GM23338 (cell line): ENCODE data around the gene RASA3. TPM values are rescaled to one million over a fixed set of nuclear protein-coding genes. Genes with fewer than 3 reads are reported as not detected.

ENCODE experiments used
- ATAC-seq: fragments of 200-7000 bp; cut with Tn5 transposase; 3 replicates; pipeline ENCODE4 v1.9.1; 2020
- DNase-seq: peaks from one replicate; pipeline ENCODE4 v3.0.0-alpha.2; 2015; ENCODE audit warnings: low spot score
- H2AFZ ChIP-seq: fragments of 200-600 bp; sonication (generic); 2 replicates; pipeline ENCODE4 v1.8.0; 2016; ENCODE audit warnings: antibody characterized with exemption, mild to moderate bottlenecking, moderate library complexity
- H3F3A ChIP-seq: fragments of 200-600 bp; sonication (generic); replicated peaks from 2 replicates; pipeline ENCODE4 v1.8.0; 2017; ENCODE audit warnings: antibody characterized with exemption, mixed run types, low read depth
- H3K27ac ChIP-seq: fragments of 200-600 bp; sonication (generic); 2 replicates; pipeline ENCODE4 v1.6.1; 2016; ENCODE audit warnings: low read depth
- H3K27me3 ChIP-seq: fragments of 200-600 bp; sonication (generic); 2 replicates; pipeline ENCODE4 v1.8.0; 2016; ENCODE audit warnings: mild to moderate bottlenecking, mixed run types, moderate library complexity; ENCODE audit not compliant: insufficient read depth
- H3K36me3 ChIP-seq: fragments of 200-600 bp; sonication (generic); 2 replicates; pipeline ENCODE4 v1.8.0; 2016; ENCODE audit warnings: mild to moderate bottlenecking; ENCODE audit not compliant: insufficient read depth
- H3K4me1 ChIP-seq: fragments of 200-600 bp; sonication (generic); 2 replicates; pipeline ENCODE4 v1.8.0; 2016; ENCODE audit warnings: mild to moderate bottlenecking, moderate library complexity; ENCODE audit not compliant: insufficient read depth
- H3K4me2 ChIP-seq: fragments of 200-600 bp; sonication (generic); 2 replicates; pipeline ENCODE4 v1.7.1; 2017; ENCODE audit warnings: mixed run types
- H3K4me3 ChIP-seq: fragments of 200-600 bp; sonication (generic); 2 replicates; pipeline ENCODE4 v1.6.1; 2016; ENCODE audit warnings: mixed run types
- H3K79me2 ChIP-seq: fragments of 200-600 bp; sonication (generic); replicated peaks from 2 replicates; pipeline ENCODE4 v1.8.0; 2017; ENCODE audit warnings: mild to moderate bottlenecking; ENCODE audit not compliant: insufficient read depth
- H3K9me2 ChIP-seq: fragments of 200-600 bp; sonication (generic); 2 replicates; pipeline ENCODE4 v1.8.0; 2017; ENCODE audit not compliant: insufficient read depth
- H4K20me1 ChIP-seq: fragments of 200-600 bp; sonication (generic); replicated peaks from 2 replicates; pipeline ENCODE4 v1.8.0; 2017; ENCODE audit warnings: mild to moderate bottlenecking; ENCODE audit not compliant: insufficient read depth
- H3K27ac Mint-ChIP-seq: 2 replicates; pipeline ENCODE4 v1.8.0; 2020; ENCODE audit warnings: inconsistent platforms, mild to moderate bottlenecking, moderate library complexity, mixed read lengths
- H3K27me3 Mint-ChIP-seq: 3 replicates; pipeline ENCODE4 v1.8.0; 2022; ENCODE audit warnings: low read depth, mild to moderate bottlenecking, moderate library complexity, mixed read lengths, inconsistent platforms; ENCODE audit not compliant: insufficient read depth, poor library complexity
- H3K36me3 Mint-ChIP-seq: 3 replicates; pipeline ENCODE4 v1.8.0; 2021; ENCODE audit warnings: low read depth, mild to moderate bottlenecking, inconsistent platforms, moderate library complexity, mixed read lengths
- H3K4me1 Mint-ChIP-seq: 3 replicates; pipeline ENCODE4 v1.8.0; 2020; ENCODE audit warnings: mild to moderate bottlenecking, inconsistent platforms, mixed read lengths
- H3K4me3 Mint-ChIP-seq: 3 replicates; pipeline ENCODE4 v1.8.0; 2021; ENCODE audit warnings: moderate library complexity, mild to moderate bottlenecking, inconsistent platforms, mixed read lengths
- H3K9me3 Mint-ChIP-seq: 3 replicates; pipeline ENCODE4 v1.8.0; 2020; ENCODE audit warnings: moderate library complexity, mild to moderate bottlenecking, inconsistent platforms, mixed read lengths
- CREB1 ChIP-seq: fragments of 250-450 bp; sonication (Bioruptor Pico); IDR thresholded peaks from 2 replicates; pipeline ENCODE4 v1.5.0; 2020; ENCODE audit warnings: low read depth, mild to moderate bottlenecking, moderate library complexity
- EZH2 ChIP-seq: fragments of 200-600 bp; sonication (generic); IDR thresholded peaks from one replicate; pipeline ENCODE4 v1.8.0; 2017; ENCODE audit warnings: antibody characterized with exemption, mild to moderate bottlenecking, low read depth; ENCODE audit not compliant: unreplicated experiment
- EZH2phosphoT487 ChIP-seq: fragments of 200-600 bp; sonication (generic); IDR thresholded peaks from one replicate; pipeline ENCODE4 v1.8.1; 2018; ENCODE audit warnings: antibody characterized with exemption; ENCODE audit not compliant: unreplicated experiment
- JUNB ChIP-seq: IDR thresholded peaks from one replicate; pipeline ENCODE4 v1.6.1; 2016; ENCODE audit warnings: antibody characterized with exemption; ENCODE audit not compliant: unreplicated experiment
- NANOG ChIP-seq: IDR thresholded peaks from 2 replicates; pipeline ENCODE4 v1.6.1; 2016; ENCODE audit warnings: antibody characterized with exemption, borderline replicate concordance
- POLR2AphosphoS5 ChIP-seq: IDR thresholded peaks from 2 replicates; pipeline ENCODE4 v1.6.1; 2016; ENCODE audit warnings: antibody characterized with exemption, low read depth
- STAT1 ChIP-seq: IDR thresholded peaks from one replicate; pipeline ENCODE4 v1.6.1; 2016; ENCODE audit warnings: antibody characterized with exemption; ENCODE audit not compliant: unreplicated experiment
- ZNF114 ChIP-seq: fragments of 250-450 bp; sonication (Bioruptor Pico); IDR thresholded peaks from 2 replicates; pipeline ENCODE4 v1.5.0; 2020; ENCODE audit warnings: mild to moderate bottlenecking, moderate library complexity
- ZNF331 ChIP-seq: fragments of 250-450 bp; sonication (Bioruptor Pico); IDR thresholded peaks from 2 replicates; pipeline ENCODE4 v1.5.0; 2020; ENCODE audit warnings: low read depth, mild to moderate bottlenecking, moderate library complexity
- polyA plus RNA-seq: library from polyadenylated mRNA; unstranded; fragments of >200 nt; fragmentation: Nextera tagmentation; extraction: Ambion mirVana; gene quantifications from 2 replicates; pipeline ENCODE4 v1.2.1, GENCODE V29; 2016
- total RNA-seq: library from RNA; depleted of rRNA; stranded (reverse); fragments of >200 nt; shearing (Covaris generic); gene quantifications from 2 replicates; pipeline ENCODE4 v1.2.3, GENCODE V29; 2014
- TF ChIP-seq, protein P1 (sequence below): fragments of 250-450 bp; sonication (Bioruptor Pico); IDR thresholded peaks from 2 replicates; pipeline ENCODE4 v1.5.0; 2020; ENCODE audit warnings: mild to moderate bottlenecking, moderate library complexity
- TF ChIP-seq, protein P2 (sequence below): IDR thresholded peaks from one replicate; pipeline ENCODE4 v1.6.1; 2018; ENCODE audit warnings: antibody characterized with exemption; ENCODE audit not compliant: unreplicated experiment
- TF ChIP-seq, protein P3 (sequence below): IDR thresholded peaks from 2 replicates; pipeline ENCODE4 v1.6.1; 2016; ENCODE audit warnings: antibody characterized with exemption
- TF ChIP-seq, protein P4 (sequence below), 2 experiments: fragments of 200-600 bp in 1 of 2; sonication (generic) in 1 of 2; conservative IDR thresholded peaks; 2 replicates each; pipeline versions ENCODE4 v1.5.1 to v1.6.1; 2016 to 2017; ENCODE audit warnings: antibody characterized with exemption in 2 of 2, low read depth in 2 of 2, mild to moderate bottlenecking in 2 of 2, moderate library complexity in 1 of 2

Gene RASA3
- total and polyA plus RNA-seq, 2 experiments from 2014 or later: 11.2 to 20.7 TPM

DNA sequence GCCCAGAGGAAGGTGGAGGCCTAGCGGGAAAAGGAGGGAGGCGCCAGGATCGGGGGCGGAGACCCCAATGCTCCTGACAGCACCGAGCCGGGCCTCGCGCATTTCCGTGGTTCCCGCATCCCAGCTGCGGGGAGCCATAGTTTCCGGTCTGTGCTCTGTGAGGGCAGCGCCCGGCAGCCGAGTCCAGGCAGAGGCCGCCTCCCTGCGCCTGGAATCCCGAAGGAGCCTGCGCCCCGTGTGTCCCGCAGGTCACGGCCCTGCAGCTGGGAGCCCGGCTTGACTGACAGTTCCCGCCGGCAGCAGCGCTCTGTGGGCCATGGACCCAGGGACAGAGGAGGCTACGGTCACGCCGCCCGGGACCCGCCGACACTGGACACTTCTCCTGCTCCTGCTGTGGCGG is 84.0 kb downstream of the RASA3 start:
- no peak overlapping the region for H3K27ac ChIP-seq
- peaks cover 13% of the 10 kb centered on the region for H3K79me2 ChIP-seq
- ATAC-seq (peak; percentile 71), DNase-seq (peak; percentile 68)
- Mint-ChIP-seq H3K4me3 (no peak overlapping the region), H3K9me3 (no peaks in the 10 kb centered on the region; the same call in 1 of the 3 replicates), H3K4me1 (peaks cover 16% of the 10 kb centered on the region), H3K27me3 (peaks cover 17% of the 10 kb centered on the region), H3K36me3 (peaks cover under 1% of the 10 kb centered on the region; the same call in 1 of the 3 replicates), H3K27ac (no peak overlapping the region)
- 0 out of 2 replicates have a peak, but pooled peaks cover 3% of the 10 kb centered on the region for H3K4me1 ChIP-seq
- H4K20me1 ChIP-seq: peaks cover 3% of the 10 kb centered on the region
- TF ChIP-seq NANOG: no peak
- no peak for TF ChIP-seq EZH2phosphoT487
- no peak for TF ChIP-seq EZH2
- TF ChIP-seq, protein P1, sequence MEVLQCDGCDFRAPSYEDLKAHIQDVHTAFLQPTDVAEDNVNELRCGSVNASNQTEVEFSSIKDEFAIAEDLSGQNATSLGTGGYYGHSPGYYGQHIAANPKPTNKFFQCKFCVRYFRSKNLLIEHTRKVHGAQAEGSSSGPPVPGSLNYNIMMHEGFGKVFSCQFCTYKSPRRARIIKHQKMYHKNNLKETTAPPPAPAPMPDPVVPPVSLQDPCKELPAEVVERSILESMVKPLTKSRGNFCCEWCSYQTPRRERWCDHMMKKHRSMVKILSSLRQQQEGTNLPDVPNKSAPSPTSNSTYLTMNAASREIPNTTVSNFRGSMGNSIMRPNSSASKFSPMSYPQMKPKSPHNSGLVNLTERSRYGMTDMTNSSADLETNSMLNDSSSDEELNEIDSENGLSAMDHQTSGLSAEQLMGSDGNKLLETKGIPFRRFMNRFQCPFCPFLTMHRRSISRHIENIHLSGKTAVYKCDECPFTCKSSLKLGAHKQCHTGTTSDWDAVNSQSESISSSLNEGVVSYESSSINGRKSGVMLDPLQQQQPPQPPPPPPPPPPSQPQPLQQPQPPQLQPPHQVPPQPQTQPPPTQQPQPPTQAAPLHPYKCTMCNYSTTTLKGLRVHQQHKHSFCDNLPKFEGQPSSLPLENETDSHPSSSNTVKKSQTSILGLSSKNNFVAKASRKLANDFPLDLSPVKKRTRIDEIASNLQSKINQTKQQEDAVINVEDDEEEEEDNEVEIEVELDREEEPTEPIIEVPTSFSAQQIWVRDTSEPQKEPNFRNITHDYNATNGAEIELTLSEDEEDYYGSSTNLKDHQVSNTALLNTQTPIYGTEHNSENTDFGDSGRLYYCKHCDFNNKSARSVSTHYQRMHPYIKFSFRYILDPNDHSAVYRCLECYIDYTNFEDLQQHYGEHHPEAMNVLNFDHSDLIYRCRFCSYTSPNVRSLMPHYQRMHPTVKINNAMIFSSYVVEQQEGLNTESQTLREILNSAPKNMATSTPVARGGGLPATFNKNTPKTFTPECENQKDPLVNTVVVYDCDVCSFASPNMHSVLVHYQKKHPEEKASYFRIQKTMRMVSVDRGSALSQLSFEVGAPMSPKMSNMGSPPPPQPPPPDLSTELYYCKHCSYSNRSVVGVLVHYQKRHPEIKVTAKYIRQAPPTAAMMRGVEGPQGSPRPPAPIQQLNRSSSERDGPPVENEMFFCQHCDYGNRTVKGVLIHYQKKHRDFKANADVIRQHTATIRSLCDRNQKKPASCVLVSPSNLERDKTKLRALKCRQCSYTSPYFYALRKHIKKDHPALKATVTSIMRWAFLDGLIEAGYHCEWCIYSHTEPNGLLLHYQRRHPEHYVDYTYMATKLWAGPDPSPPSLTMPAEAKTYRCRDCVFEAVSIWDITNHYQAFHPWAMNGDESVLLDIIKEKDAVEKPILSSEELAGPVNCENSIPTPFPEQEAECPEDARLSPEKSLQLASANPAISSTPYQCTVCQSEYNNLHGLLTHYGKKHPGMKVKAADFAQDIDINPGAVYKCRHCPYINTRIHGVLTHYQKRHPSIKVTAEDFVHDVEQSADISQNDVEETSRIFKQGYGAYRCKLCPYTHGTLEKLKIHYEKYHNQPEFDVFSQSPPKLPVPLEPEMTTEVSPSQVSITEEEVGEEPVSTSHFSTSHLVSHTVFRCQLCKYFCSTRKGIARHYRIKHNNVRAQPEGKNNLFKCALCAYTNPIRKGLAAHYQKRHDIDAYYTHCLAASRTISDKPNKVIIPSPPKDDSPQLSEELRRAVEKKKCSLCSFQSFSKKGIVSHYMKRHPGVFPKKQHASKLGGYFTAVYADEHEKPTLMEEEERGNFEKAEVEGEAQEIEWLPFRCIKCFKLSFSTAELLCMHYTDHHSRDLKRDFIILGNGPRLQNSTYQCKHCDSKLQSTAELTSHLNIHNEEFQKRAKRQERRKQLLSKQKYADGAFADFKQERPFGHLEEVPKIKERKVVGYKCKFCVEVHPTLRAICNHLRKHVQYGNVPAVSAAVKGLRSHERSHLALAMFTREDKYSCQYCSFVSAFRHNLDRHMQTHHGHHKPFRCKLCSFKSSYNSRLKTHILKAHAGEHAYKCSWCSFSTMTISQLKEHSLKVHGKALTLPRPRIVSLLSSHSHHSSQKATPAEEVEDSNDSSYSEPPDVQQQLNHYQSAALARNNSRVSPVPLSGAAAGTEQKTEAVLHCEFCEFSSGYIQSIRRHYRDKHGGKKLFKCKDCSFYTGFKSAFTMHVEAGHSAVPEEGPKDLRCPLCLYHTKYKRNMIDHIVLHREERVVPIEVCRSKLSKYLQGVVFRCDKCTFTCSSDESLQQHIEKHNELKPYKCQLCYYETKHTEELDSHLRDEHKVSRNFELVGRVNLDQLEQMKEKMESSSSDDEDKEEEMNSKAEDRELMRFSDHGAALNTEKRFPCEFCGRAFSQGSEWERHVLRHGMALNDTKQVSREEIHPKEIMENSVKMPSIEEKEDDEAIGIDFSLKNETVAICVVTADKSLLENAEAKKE (CRISPR knock-in tag): no peak
- TF ChIP-seq CREB1 (CRISPR knock-in tag): no peak
- TF ChIP-seq, protein P2, sequence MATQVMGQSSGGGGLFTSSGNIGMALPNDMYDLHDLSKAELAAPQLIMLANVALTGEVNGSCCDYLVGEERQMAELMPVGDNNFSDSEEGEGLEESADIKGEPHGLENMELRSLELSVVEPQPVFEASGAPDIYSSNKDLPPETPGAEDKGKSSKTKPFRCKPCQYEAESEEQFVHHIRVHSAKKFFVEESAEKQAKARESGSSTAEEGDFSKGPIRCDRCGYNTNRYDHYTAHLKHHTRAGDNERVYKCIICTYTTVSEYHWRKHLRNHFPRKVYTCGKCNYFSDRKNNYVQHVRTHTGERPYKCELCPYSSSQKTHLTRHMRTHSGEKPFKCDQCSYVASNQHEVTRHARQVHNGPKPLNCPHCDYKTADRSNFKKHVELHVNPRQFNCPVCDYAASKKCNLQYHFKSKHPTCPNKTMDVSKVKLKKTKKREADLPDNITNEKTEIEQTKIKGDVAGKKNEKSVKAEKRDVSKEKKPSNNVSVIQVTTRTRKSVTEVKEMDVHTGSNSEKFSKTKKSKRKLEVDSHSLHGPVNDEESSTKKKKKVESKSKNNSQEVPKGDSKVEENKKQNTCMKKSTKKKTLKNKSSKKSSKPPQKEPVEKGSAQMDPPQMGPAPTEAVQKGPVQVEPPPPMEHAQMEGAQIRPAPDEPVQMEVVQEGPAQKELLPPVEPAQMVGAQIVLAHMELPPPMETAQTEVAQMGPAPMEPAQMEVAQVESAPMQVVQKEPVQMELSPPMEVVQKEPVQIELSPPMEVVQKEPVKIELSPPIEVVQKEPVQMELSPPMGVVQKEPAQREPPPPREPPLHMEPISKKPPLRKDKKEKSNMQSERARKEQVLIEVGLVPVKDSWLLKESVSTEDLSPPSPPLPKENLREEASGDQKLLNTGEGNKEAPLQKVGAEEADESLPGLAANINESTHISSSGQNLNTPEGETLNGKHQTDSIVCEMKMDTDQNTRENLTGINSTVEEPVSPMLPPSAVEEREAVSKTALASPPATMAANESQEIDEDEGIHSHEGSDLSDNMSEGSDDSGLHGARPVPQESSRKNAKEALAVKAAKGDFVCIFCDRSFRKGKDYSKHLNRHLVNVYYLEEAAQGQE: no peak
- TF ChIP-seq STAT1: no peak
- TF ChIP-seq, protein P3, sequence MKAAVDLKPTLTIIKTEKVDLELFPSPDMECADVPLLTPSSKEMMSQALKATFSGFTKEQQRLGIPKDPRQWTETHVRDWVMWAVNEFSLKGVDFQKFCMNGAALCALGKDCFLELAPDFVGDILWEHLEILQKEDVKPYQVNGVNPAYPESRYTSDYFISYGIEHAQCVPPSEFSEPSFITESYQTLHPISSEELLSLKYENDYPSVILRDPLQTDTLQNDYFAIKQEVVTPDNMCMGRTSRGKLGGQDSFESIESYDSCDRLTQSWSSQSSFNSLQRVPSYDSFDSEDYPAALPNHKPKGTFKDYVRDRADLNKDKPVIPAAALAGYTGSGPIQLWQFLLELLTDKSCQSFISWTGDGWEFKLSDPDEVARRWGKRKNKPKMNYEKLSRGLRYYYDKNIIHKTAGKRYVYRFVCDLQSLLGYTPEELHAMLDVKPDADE: no peak
- TF ChIP-seq JUNB: no peak
- no peak for TF ChIP-seq POLR2AphosphoS5
- TF ChIP-seq, protein P4, sequence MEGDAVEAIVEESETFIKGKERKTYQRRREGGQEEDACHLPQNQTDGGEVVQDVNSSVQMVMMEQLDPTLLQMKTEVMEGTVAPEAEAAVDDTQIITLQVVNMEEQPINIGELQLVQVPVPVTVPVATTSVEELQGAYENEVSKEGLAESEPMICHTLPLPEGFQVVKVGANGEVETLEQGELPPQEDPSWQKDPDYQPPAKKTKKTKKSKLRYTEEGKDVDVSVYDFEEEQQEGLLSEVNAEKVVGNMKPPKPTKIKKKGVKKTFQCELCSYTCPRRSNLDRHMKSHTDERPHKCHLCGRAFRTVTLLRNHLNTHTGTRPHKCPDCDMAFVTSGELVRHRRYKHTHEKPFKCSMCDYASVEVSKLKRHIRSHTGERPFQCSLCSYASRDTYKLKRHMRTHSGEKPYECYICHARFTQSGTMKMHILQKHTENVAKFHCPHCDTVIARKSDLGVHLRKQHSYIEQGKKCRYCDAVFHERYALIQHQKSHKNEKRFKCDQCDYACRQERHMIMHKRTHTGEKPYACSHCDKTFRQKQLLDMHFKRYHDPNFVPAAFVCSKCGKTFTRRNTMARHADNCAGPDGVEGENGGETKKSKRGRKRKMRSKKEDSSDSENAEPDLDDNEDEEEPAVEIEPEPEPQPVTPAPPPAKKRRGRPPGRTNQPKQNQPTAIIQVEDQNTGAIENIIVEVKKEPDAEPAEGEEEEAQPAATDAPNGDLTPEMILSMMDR (conservative IDR thresholded peaks at IDR 0.05; ENCODE audit: low read depth in 2 of 2): no peak
- no peak for TF ChIP-seq ZNF114
- TF ChIP-seq ZNF331 (CRISPR knock-in tag): no peak
- no peaks in the 10 kb centered on the region for H3K27me3 ChIP-seq
- no peaks in the 10 kb centered on the region for H3K36me3 ChIP-seq
- no peak overlapping the region for H2AFZ ChIP-seq
- H3K4me2 ChIP-seq: no peak overlapping the region
- H3K4me3 ChIP-seq: no peak overlapping the region
- no peaks in the 10 kb centered on the region for H3F3A ChIP-seq
- H3K9me2 ChIP-seq: no peaks in the 10 kb centered on the region
